RWPE1 (cell line): ENCODE measurements around the gene PTCD2.

Experiments
- CTCF ChIA-PET: fragments of 350-600 bp; sonication (Branson Sonifier 250); formaldehyde crosslinking; extraction: SDS; loops from one replicate; lab custom pipeline; 2021; lab: Yijun Ruan, JAX
- POLR2A ChIA-PET: fragments of 400-600 bp; formaldehyde crosslinking; extraction: SDS; loops from one replicate; lab custom pipeline; 2020; ENCODE audit warnings: antibody characterized with exemption; ENCODE audit not compliant: low non-redundant PET; lab: Yijun Ruan, JAX
- DNase-seq: peaks from one replicate; pipeline ENCODE4 v3.0.0; 2012; ENCODE audit warnings: low spot score
- H3K27ac ChIP-seq: fragments of 450-650 bp; 2 replicates; pipeline ENCODE4 v1.5.1; 2017
- CTCF ChIP-seq: fragments of 450-650 bp; conservative IDR thresholded peaks from 2 replicates; pipeline ENCODE4 v1.5.1; 2017; ENCODE audit warnings: low read depth, mild to moderate bottlenecking

PTCD2 gene

GRCh38 chr5:72378639-72379289 lies 58.6 kb downstream of the PTCD2 start:
- POLR2A ChIA-PET = interaction anchor here (0.6 kb wide), 1 partner anchor 227 kb away, joined by 3 read pairs; no protein-coding TSS in a partner anchor
- DNase-seq = peak; percentile 97
- H3K27ac ChIP-seq = no peak overlapping the region
- TF ChIP-seq CTCF = no peak
- CTCF ChIA-PET = interaction anchor here (1.3 to 2.6 kb wide), 3 partner anchors 13 to 145 kb away, joined by 6 to 11 read pairs (median 8); no protein-coding TSS in a partner anchor

- ChIA-PET POLR2A (no interaction called here), CTCF (interaction anchor here (1.0 to 2.6 kb wide), 3 partner anchors 14 to 134 kb away, joined by 3 to 11 read pairs (median 8); no protein-coding TSS in a partner anchor)
- no peak for TF ChIP-seq CTCF
- DNase-seq = peak; percentile 78
- H3K27ac ChIP-seq = peak overlapping the region; percentile 62
Measured at GRCh38 chr5:72379936-72380335, 59.8 kb downstream of the PTCD2 start.

GRCh38 chr5:72380492-72381274 lies 60.5 kb downstream of the PTCD2 start:
- ChIA-PET CTCF (no interaction called here), POLR2A (no interaction called here)
- no peak for TF ChIP-seq CTCF
- DNase-seq = no peak
- no peak overlapping the region for H3K27ac ChIP-seq

DNA sequence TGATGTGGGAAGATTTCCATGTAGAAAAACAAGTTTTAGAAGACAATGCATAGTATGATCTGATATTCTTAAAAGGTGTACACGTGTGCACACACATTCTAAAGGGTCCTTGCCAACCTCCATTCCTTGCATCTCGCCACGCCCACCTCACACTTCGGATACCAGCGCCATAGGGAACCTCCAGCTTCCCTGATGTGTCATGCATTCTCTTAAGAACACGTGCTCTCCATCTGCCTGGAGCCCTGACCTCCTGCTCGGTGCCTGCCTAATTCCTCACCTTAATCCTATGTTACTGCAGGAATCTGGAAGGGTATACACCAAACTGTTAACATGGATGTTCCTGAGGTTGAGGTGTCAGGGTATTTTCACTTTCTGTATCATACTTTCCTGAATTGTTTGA lies 63.1 kb downstream of the PTCD2 start:
- no peak overlapping the region for H3K27ac ChIP-seq
- POLR2A ChIA-PET = no interaction called here
- CTCF ChIA-PET = interaction anchor here (0.6 kb wide), 1 partner anchor 316 kb away, joined by 4 read pairs; no protein-coding TSS in a partner anchor
- no peak for TF ChIP-seq CTCF
- DNase-seq = peak; percentile 64

- H3K27ac ChIP-seq = no peak overlapping the region
- TF ChIP-seq CTCF = no peak
- CTCF ChIA-PET = no interaction called here
- no peak for DNase-seq
- POLR2A ChIA-PET = no interaction called here
Measured at GRCh38 chr5:72383726-72384125, 63.6 kb downstream of the PTCD2 start.

DNA sequence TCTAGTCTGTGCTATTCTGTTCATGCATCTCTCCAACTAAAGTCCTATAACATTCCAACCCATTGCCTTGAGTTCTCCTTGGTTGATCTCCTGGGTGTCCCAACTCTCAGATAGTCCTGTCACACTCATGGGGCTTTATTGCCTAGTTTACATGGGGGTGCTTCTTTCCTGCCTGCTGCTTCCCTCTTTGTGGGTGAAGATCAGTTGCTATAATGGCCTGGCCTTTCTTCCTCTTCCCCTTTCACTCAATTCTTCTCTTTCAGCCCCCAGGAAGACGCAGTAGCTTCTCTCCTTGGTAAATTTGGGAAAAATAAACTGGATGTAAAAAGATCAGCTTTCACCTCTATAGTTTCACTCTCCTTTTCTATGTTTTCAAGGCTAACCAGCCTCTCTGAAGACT lies 66.5 kb downstream of the PTCD2 start:
- TF ChIP-seq CTCF = no peak
- ChIA-PET CTCF (interaction anchor here (0.6 to 1.2 kb wide), 2 partner anchors 26 to 34 kb away, joined by 3 to 5 read pairs; no protein-coding TSS in a partner anchor), POLR2A (no interaction called here)
- H3K27ac ChIP-seq = no peak overlapping the region
- no peak for DNase-seq
